GM12892 (cell line): Measurements from ENCODE around the gene GADD45G.

Experiments used
- POLR2A ChIP-seq: IDR thresholded peaks from 2 replicates; pipeline ENCODE4 v1.6.1; 2011; ENCODE audit warnings: low read depth, low read length, control low read depth
- POLR2AphosphoS5 ChIP-seq: IDR thresholded peaks from 2 replicates; pipeline ENCODE4 v1.6.1; 2011; ENCODE audit warnings: low read depth, low read length, control low read depth
- TAF1 ChIP-seq: IDR thresholded peaks from 2 replicates; pipeline ENCODE4 v1.6.1; 2011; ENCODE audit warnings: low read depth, mild to moderate bottlenecking, control low read depth, low read length, borderline replicate concordance

- TF ChIP-seq POLR2A (no peak), TAF1 (no peak), POLR2AphosphoS5 (no peak)
These were observed 46.5 kb upstream of the GADD45G start for GRCh38 chr9:89558196-89558899.
